ENCODE data around the gene AKAP6. TPM values are rescaled to one million over a fixed set of nuclear protein-coding genes. Genes with fewer than 3 reads are reported as not detected.

AKAP6 gene
- total RNA-seq, 2 experiments from 2014 or later = 0.13 to 0.72 TPM

DNA sequence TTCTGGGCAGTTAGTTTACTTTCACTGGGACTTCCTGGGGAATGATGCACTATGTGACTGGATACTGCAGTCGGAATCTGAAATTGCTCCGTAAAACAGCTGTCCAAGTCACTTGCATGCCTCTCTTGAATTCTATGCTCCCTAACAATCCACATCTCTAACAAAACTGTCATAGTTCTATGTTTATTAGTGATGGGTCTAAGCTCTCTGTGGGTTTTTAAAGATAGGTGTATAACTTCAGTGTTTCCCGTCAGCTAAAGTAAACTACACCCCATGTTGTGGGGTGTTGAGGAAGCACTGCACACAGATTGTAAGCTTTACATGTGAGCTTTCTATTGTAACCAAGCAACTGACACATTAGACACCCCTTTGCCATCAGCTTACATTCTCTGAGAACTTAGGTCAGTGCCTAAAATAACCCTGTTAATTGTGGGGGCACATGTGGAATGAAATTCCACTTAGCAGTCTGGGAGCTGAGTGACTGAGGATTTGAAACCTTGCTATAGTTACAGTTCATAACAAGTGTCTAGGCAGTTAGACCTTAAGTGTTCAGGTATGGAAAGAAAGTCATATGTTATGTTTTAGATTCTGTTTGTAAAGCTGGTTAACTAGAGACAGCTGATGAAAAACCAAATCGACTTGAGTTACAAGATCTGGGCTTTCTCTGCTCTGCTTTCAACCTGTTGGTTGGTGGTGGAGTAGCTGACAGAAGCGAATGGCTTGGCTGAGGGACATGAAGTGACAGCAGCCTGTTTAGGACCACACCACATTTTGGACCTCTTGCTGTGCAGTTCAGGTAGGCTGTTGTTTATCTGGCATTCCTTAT, 165.7 kb downstream of the AKAP6 start:
- no peak for DNase-seq (ENCODE audit: low spot score)
- H3K27ac ChIP-seq (ENCODE audit: low read depth, low read length, poor library complexity, severe bottlenecking) = no peak overlapping the region
- ChIA-PET POLR2A (interaction anchor here (0.5 kb wide), 1 partner anchor 112 kb away, joined by 5 read pairs; no protein-coding TSS in a partner anchor), CTCF (ENCODE audit: unreplicated experiment) (no interaction called here)
- H2AFZ ChIP-seq (ENCODE audit: low read length) = no peak overlapping the region
- intact Hi-C loops (cut with micrococcal nuclease; ENCODE audit: unreplicated experiment) = no loop called here
- H3K4me2 ChIP-seq (ENCODE audit: low read length) = no peak overlapping the region
- H4K20me1 ChIP-seq (ENCODE audit: insufficient read depth, low read length) = no peaks in the 10 kb centered on the region
- no TSS peak for BruUV-seq (replicated peaks)
- no peak overlapping the region for H3K4me3 ChIP-seq (ENCODE audit: low read depth, low read length, poor library complexity, severe bottlenecking)
- no peaks in the 10 kb centered on the region for H3K9me2 ChIP-seq (ENCODE audit: insufficient read depth, low read length)
- H3K79me2 ChIP-seq (ENCODE audit: insufficient read depth, low read depth, low read length) = no peaks in the 10 kb centered on the region
- H3K4me1 ChIP-seq (ENCODE audit: insufficient read depth, low read length, poor library complexity, severe bottlenecking) = no peaks in the 10 kb centered on the region
- H3K36me3 ChIP-seq (ENCODE audit: insufficient read depth, low read length) = no peaks in the 10 kb centered on the region
- H3K9me3 ChIP-seq (ENCODE audit: low read length) = no peaks in the 10 kb centered on the region
- TF ChIP-seq EZH2phosphoT487 (IDR thresholded peaks at IDR 0.05; ENCODE audit: borderline replicate concordance, low read depth, low read length) = no peak
- TF ChIP-seq, protein P1, sequence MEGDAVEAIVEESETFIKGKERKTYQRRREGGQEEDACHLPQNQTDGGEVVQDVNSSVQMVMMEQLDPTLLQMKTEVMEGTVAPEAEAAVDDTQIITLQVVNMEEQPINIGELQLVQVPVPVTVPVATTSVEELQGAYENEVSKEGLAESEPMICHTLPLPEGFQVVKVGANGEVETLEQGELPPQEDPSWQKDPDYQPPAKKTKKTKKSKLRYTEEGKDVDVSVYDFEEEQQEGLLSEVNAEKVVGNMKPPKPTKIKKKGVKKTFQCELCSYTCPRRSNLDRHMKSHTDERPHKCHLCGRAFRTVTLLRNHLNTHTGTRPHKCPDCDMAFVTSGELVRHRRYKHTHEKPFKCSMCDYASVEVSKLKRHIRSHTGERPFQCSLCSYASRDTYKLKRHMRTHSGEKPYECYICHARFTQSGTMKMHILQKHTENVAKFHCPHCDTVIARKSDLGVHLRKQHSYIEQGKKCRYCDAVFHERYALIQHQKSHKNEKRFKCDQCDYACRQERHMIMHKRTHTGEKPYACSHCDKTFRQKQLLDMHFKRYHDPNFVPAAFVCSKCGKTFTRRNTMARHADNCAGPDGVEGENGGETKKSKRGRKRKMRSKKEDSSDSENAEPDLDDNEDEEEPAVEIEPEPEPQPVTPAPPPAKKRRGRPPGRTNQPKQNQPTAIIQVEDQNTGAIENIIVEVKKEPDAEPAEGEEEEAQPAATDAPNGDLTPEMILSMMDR (conservative IDR thresholded peaks at IDR 0.05; ENCODE audit: low read length) = no peak

DNA sequence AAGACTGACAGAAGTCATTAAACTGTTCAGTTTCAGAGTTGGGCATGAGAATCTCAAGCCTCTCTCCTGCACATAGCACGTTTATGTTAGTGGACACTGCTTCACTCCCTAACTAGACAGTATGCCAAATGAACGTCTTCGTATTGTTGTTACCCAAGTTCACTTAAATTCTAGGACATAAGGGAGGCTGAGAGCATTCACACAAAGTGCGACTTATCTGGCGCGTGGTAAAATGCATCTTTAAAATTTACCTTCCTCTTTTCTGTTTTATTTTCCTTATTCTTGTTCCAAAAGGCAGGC, 166.3 kb downstream of the AKAP6 start:
- Histone ChIP-seq H4K20me1 (ENCODE audit: insufficient read depth, low read length) (no peaks in the 10 kb centered on the region), H3K36me3 (ENCODE audit: insufficient read depth, low read length) (no peaks in the 10 kb centered on the region), H3K79me2 (ENCODE audit: insufficient read depth, low read depth, low read length) (no peaks in the 10 kb centered on the region), H3K9me3 (ENCODE audit: low read length) (no peaks in the 10 kb centered on the region), H3K4me1 (ENCODE audit: insufficient read depth, low read length, poor library complexity, severe bottlenecking) (no peaks in the 10 kb centered on the region), H3K27ac (ENCODE audit: low read depth, low read length, poor library complexity, severe bottlenecking) (no peak overlapping the region), H2AFZ (ENCODE audit: low read length) (no peak overlapping the region), H3K4me3 (ENCODE audit: low read depth, low read length, poor library complexity, severe bottlenecking) (no peak overlapping the region), H3K9me2 (ENCODE audit: insufficient read depth, low read length) (no peaks in the 10 kb centered on the region), H3K4me2 (ENCODE audit: low read length) (no peak overlapping the region)
- intact Hi-C loops (cut with micrococcal nuclease; ENCODE audit: unreplicated experiment) = no loop called here
- no peak for DNase-seq (ENCODE audit: low spot score)
- CTCF ChIA-PET (ENCODE audit: unreplicated experiment) = no interaction called here
- no TSS peak for BruUV-seq (replicated peaks)
- TF ChIP-seq, protein P1 (conservative IDR thresholded peaks at IDR 0.05; ENCODE audit: low read length) = no peak
- TF ChIP-seq EZH2phosphoT487 (IDR thresholded peaks at IDR 0.05; ENCODE audit: borderline replicate concordance, low read depth, low read length) = no peak
- POLR2A ChIA-PET = no interaction called here

DNA sequence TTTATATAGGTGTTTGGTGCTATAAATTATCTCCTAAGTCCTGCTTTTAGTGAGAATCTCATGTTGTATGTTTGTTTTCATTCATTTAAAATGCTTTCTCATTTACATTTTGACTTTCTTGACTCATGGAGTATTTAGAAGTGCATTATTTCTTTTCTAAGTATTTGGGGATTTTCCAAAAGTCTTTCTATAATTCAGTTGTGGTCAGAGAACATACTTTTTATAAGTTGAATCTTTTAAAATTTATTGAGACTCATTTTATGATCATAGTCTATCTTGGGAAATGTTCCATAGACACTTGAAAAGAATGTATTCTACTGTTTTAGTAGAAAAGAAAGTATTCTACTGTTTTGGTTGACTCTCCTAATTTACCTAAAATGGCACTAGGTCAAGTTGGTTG, 168.2 kb downstream of the AKAP6 start:
- H4K20me1 ChIP-seq (ENCODE audit: insufficient read depth, low read length) = no peaks in the 10 kb centered on the region
- intact Hi-C loops (cut with micrococcal nuclease; ENCODE audit: unreplicated experiment) = no loop called here
- CTCF ChIA-PET (ENCODE audit: unreplicated experiment) = no interaction called here
- DNase-seq (ENCODE audit: low spot score) = no peak
- H2AFZ ChIP-seq (ENCODE audit: low read length) = no peak overlapping the region
- POLR2A ChIA-PET = no interaction called here
- TF ChIP-seq, protein P1 (conservative IDR thresholded peaks at IDR 0.05; ENCODE audit: low read length) = no peak
- no peak for TF ChIP-seq EZH2phosphoT487 (IDR thresholded peaks at IDR 0.05; ENCODE audit: borderline replicate concordance, low read depth, low read length)
- H3K9me3 ChIP-seq (ENCODE audit: low read length) = no peaks in the 10 kb centered on the region
- H3K79me2 ChIP-seq (ENCODE audit: insufficient read depth, low read depth, low read length) = no peaks in the 10 kb centered on the region
- no peak overlapping the region for H3K4me3 ChIP-seq (ENCODE audit: low read depth, low read length, poor library complexity, severe bottlenecking)
- H3K4me1 ChIP-seq (ENCODE audit: insufficient read depth, low read length, poor library complexity, severe bottlenecking) = no peaks in the 10 kb centered on the region
- BruUV-seq (replicated peaks) = no TSS peak
- no peak overlapping the region for H3K4me2 ChIP-seq (ENCODE audit: low read length)
- no peaks in the 10 kb centered on the region for H3K9me2 ChIP-seq (ENCODE audit: insufficient read depth, low read length)
- H3K36me3 ChIP-seq (ENCODE audit: insufficient read depth, low read length) = no peaks in the 10 kb centered on the region
- no peak overlapping the region for H3K27ac ChIP-seq (ENCODE audit: low read depth, low read length, poor library complexity, severe bottlenecking)

Data from OCI-LY7 (cell line).